ENCODE measurements around the gene CABCOCO1.

The CABCOCO1 gene

DNA sequence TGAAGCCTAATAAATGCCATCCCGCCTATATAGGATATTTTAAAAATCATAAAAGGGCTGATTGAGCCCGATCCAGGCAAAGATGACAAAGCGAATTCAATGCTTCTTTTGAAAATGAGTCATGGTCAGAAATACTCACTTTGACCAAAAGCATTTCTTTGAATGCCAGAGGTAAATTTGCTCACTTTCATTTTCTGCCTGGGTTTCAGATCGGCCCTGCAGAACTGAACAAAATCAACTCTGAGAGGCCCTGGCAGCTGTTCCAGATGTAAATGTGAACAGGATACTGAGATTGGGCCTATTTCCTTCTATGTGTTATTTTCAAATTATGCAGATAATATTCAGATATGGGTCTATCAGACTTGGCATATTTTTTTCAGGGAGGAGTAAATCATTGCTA, 124.0 kb downstream of the CABCOCO1 start:
- DNase-seq (ENCODE audit: low read depth), result peak; percentile 86

- DNase-seq (ENCODE audit: low read depth), result no peak
These were observed 124.4 kb downstream of the CABCOCO1 start for GRCh38 chr10:61787170-61787569.

DNA sequence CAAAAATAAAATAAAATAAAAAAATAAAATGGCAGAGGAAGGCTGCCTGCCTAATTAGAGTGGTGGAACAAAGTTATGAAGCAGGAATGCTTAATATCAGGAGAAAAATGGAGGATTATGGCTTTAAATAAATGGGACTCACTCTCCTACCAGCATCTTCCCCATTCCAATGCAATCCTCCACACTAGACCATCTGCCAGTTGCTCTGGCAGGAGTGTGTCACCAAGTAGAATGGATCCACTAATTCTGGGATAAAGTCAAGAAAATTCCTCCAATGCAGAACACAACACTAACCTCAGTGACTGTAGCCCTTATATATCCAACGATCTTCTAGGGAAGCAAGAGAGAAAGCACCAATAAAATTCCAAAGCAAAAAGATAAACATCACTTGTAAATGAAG, 126.3 kb downstream of the CABCOCO1 start:
- no peak for DNase-seq (ENCODE audit: low read depth)

- DNase-seq (ENCODE audit: low read depth), result peak; percentile 36
These were observed 128.5 kb downstream of the CABCOCO1 start for GRCh38 chr10:61791216-61791615.

GRCh38 chr10:61792097-61792716, 129.5 kb downstream of the CABCOCO1 start:
- no peak for DNase-seq (ENCODE audit: low read depth)

DNA sequence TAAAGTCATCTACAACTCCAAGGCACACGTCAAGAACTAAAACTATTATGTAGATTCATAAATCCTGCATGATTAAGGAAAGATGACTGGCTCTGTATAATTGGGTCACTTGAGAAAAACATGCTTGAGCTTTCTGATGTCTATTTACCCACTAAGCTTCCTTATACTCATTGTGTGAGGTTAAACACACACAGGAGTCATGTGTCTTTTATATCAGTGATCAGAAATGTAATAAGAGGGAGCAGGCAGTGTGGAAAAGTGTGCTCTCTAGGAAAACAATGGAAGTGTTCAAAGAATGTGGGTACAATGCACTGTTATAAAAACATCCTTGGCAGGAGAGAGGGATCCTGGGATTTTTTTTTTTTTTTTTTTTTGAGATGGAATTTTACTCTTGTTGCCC, 130.2 kb downstream of the CABCOCO1 start:
- no peak for DNase-seq (ENCODE audit: low read depth)

DNA sequence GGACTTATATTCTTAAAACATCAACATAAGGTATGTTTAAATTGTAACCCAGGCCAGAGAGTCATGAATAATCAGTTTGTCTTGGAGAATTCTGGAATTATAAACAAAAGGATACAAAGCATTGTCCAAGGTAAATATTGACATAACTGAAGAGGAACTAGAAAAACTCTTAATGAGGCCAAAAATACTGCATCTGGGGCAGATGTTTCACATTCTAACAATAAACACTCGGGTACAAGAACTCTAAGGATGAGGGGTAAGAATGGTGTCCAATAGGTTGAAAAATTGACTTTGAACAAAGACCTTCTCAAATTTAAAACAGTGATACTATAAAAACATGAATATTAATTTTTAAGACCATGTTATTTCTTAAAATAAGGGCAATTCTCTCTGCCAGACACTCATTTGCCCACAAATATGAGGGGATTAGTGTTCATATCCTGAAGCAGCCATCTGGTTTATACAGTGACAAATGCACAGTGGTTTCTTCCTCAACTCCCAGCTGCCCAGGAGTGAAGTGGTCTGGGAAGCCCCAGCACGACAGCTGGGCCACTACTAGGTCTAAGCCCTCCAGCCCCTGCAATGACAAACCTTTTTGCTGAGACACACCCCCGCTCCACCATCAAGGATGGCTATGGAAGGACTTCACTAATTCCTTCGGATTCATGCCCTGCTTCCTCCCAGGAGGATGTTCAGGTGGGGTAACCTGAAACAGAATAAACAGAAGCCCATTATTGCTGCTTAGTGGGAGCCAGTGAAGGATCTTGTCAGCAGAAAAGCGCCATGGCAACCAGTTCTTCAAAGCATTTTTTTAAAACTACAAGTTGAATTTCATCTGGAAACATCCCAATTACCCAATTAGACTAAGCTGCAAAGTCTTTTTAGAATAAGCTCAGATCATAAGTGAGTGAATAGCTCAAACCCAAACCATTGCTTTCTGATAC, 131.3 kb downstream of the CABCOCO1 start:
- DNase-seq (ENCODE audit: low read depth), result peak; percentile 73

- DNase-seq (ENCODE audit: low read depth), result no peak
These were observed 132.4 kb downstream of the CABCOCO1 start for GRCh38 chr10:61795147-61795546.

DNA sequence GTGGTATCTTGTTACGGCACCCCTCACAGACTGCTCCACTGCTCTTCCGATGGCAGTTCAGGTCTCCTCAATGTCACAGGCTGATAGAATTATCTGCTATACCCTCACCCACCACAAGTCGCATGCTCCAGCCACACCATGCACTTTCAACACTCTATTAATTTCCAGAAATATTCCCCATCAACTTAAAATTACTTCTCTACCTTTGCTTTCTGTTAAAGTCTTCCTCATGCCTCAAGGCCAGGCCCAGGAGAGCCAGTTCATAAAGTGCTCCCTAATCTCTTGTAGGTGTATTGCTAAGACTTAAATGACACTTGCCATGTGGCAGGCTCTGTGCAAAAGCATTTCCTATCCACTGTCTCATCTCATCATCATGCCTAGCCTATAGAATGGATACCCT, 132.8 kb downstream of the CABCOCO1 start:
- no peak for DNase-seq (ENCODE audit: low read depth)

- DNase-seq (ENCODE audit: low read depth), result no peak
These were observed 134.1 kb downstream of the CABCOCO1 start for GRCh38 chr10:61796785-61797184.

DNA sequence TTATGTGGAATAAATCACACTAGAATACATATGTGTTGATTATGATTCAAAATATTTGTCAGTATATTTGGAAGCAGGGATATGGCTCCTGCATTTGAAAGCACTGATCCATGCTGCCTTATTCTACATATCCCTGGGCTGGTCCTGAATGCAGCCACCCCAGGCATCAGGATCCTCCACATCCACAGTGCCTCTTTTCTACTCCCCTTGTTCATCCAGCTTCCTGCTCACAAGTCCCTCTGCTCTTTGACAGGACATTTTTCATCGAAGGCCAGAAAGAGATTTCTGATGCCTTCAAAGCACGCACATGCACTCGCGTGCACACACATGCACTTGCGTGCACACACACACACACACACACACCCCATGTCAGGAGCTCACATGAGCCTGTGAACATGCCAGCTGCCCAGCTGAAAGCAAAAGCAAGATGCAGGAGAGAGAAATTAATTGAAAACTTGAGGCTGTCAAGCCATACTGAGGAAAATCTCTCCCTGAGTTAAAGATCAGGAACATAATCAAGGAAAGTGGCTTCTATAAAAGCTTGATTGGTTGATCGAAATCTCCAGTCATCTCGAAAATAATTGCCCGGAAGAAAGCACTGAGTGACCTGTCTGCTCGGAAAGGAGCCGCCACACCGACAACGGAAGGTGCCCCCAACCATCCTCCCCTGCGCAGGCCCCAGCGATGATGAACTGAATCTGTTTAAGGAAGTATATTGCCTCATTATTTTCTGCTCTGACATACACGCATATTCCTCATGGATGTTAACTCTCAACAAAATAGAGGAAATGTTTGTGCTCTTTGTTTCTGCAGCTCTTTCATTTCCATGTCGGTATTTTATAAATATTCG, 134.8 kb downstream of the CABCOCO1 start:
- DNase-seq (ENCODE audit: low read depth), result no peak

- DNase-seq (ENCODE audit: low read depth), result no peak
These were observed 136.0 kb downstream of the CABCOCO1 start for GRCh38 chr10:61798713-61799112.

DNA sequence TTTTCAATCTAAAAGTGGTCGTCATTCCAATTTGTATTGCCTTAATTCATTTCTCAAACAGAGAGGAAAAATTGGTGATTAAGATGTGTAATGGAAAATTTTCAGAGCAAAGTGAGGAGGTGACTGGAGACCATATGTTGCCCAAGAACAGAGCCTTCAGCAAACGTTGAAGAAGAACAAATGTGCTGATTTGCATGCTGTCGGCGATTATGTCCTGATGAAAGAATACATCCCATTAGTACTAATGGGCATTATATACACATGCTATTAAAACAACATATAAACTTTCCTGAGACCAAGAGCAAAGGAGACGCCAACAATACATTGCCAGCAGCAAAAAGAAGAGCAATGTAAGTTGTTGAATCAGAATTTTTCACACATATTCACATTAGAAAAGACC, 138.8 kb downstream of the CABCOCO1 start:
- DNase-seq (ENCODE audit: low read depth), result no peak

DNA sequence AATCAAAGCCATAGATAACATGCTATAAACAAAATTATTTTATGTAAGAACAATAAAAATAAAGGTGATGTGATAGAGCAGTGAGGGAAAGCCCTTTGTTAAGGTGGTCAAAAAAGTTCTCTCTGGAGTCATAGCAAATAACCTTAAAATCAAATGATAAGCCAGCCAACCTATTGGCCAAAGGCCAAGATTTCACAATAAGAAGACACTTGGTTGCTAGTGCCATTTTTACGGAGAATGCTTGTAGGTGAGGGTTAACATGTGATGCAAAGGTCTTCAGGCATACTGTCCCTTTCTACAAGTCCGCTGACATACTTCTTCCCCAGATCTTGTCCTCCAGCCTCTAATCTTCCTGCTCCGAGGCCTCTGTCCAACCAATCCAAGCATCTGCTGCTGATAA, 140.5 kb downstream of the CABCOCO1 start:
- no peak for DNase-seq (ENCODE audit: low read depth)

- DNase-seq (ENCODE audit: low read depth), result peak; percentile 50
These were observed 141.7 kb downstream of the CABCOCO1 start for GRCh38 chr10:61804414-61804813.

DNA sequence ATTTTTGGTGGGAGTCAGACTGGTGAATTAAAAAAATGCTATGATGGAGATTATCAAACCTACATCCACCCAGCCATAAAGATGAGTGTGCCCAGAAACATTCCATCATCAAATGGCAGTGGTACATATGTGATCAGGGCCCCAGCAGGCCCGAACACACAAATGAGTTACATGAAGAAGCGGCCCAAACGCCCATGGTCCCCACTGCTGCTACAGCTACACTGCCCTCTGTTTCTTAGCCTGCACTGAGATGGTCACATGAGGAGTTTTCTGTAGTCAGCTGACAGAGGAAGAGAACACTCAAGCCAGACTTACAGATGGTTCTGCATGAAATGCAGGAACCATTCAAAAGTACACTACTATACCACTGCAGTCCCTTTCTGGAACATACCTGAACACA, 142.4 kb downstream of the CABCOCO1 start:
- no peak for DNase-seq (ENCODE audit: low read depth)

DNA sequence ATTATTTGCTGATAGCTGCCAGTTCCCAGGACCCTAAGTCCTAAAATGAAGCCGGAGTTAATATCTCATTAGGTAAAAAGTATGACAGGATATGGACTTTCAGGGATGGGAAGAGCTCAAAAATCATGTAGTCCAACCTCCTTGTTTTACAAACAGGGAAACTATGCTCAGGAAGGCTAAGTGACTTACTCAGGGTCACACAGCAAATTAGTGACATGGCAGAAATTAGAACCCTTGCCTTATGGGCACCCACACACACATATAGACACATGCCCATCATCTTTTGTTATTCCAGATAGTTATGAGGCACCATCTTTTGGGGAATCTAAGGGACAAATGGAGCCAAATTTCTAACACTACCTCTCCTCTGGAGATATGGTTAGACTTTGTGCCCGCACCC, 147.5 kb downstream of the CABCOCO1 start:
- DNase-seq (ENCODE audit: low read depth), result no peak

GRCh38 chr10:61812052-61812721, 149.5 kb downstream of the CABCOCO1 start:
- no peak for DNase-seq (ENCODE audit: low read depth)

DNA sequence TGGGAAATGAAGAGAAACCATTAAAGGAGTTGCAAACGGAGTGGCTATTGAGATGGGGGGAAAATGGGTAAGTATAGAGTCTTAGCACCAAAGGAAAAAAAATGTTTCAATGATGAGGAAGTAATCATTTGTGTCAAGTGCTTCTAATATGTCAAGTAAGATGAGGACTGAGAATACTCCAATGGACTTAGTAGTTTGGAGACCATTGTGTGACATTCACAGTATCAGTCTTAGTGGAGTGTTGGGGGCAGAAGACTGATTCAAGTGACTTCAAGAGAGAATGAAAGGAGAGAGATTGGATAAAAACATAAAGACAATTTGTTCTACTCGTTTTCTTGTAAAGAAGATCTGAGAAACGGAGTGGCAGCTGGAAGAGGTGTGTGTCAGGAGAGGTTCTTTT, 150.2 kb downstream of the CABCOCO1 start:
- DNase-seq (ENCODE audit: low read depth), result no peak

- DNase-seq (ENCODE audit: low read depth), result no peak
These were observed 151.4 kb downstream of the CABCOCO1 start for GRCh38 chr10:61814160-61814559.

DNA sequence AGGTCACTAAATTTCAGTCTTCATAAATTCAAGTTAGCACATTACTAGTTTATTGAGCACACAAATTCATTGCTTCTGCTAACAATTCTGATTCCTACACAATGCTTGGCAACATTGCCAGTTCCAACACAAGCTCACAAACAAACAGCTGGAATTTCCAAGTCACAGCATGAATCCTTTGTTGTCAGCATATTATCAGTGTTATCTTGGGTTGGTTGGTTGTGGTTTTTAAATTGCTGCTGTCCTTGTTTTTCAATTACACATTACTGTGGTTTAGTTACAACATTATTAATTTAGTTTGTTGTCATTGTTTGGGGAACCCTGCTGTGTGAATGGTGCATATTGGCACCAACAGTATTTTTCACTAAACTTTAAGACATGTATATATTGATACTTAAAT, 152.8 kb downstream of the CABCOCO1 start:
- no peak for DNase-seq (ENCODE audit: low read depth)
